ENCODE data around the gene PPP1R15A. TPM values are rescaled to one million over a fixed set of nuclear protein-coding genes. Genes with fewer than 3 reads are reported as not detected.
"Not testable (repeated sequence)": the region's sequence is repeated elsewhere in the genome, so short reads cannot be mapped to it uniquely, and the experiment has no call there.

PPP1R15A gene
- total RNA-seq, 2 experiments from 2014 or later, result 77.2 to 81.4 TPM

GRCh38 chr19:48862827-48863226, 9.4 kb upstream of the PPP1R15A start:
- peaks cover 9% of the 10 kb centered on the region for H3K27me3 Mint-ChIP-seq
- ChIA-PET CTCF (no interaction called here), POLR2A (interaction anchor here (1.9 kb wide), 1 partner anchor 10 kb away, joined by 6 read pairs; the partner anchor contains the start of gene PPP1R15A)
- no peaks in the 10 kb centered on the region for H3K36me3 Mint-ChIP-seq (ENCODE audit: low read depth)
- no peaks in the 10 kb centered on the region for H3K9me3 Mint-ChIP-seq
- no peak overlapping the region for H3K4me3 Mint-ChIP-seq
- H3K4me1 Mint-ChIP-seq, result peaks cover 11% of the 10 kb centered on the region
- no peak for DNase-seq
- H3K27ac Mint-ChIP-seq, result no peak overlapping the region

- ChIA-PET CTCF (no interaction called here), POLR2A (no interaction called here)
- Mint-ChIP-seq H3K4me3 (no peak overlapping the region), H3K4me1 (peaks cover 4% of the 10 kb centered on the region), H3K27me3 (peaks cover 13% of the 10 kb centered on the region), H3K9me3 (no peaks in the 10 kb centered on the region), H3K27ac (no peak overlapping the region), H3K36me3 (ENCODE audit: low read depth) (no peaks in the 10 kb centered on the region)
- DNase-seq, result no peak
Observed at GRCh38 chr19:48866692-48867091, 5.5 kb upstream of the PPP1R15A start.

GRCh38 chr19:48867123-48867745, 5.0 kb upstream of the PPP1R15A start:
- no peak for DNase-seq
- no peak overlapping the region for H3K4me3 Mint-ChIP-seq
- H3K27me3 Mint-ChIP-seq, result peaks cover 13% of the 10 kb centered on the region
- H3K36me3 Mint-ChIP-seq (ENCODE audit: low read depth), result peaks cover under 1% of the 10 kb centered on the region
- H3K9me3 Mint-ChIP-seq, result no peaks in the 10 kb centered on the region
- POLR2A ChIA-PET, result no interaction called here
- H3K27ac Mint-ChIP-seq, result no peak overlapping the region
- peaks cover 7% of the 10 kb centered on the region for H3K4me1 Mint-ChIP-seq
- CTCF ChIA-PET, result no interaction called here

- Mint-ChIP-seq H3K36me3 (ENCODE audit: low read depth) (peaks cover 3% of the 10 kb centered on the region), H3K4me1 (peaks cover 8% of the 10 kb centered on the region), H3K9me3 (no peaks in the 10 kb centered on the region), H3K27ac (no peak overlapping the region), H3K27me3 (peaks cover 13% of the 10 kb centered on the region), H3K4me3 (no peak overlapping the region)
- POLR2A ChIA-PET, result no interaction called here
- no peak for DNase-seq
- CTCF ChIA-PET, result no interaction called here
Observed at GRCh38 chr19:48867746-48868113, 4.5 kb upstream of the PPP1R15A start.

GRCh38 chr19:48868114-48868886, 3.9 kb upstream of the PPP1R15A start, which contains the start of gene PLEKHA4:
Gene PLEKHA4, minus strand, starts transcription at chr19:48868617. Its CDS starts 997 bp downstream, at chr19:48867620.
- POLR2A ChIA-PET, result no interaction called here
- CTCF ChIA-PET, result interaction anchor here (0.6 kb wide), 1 partner anchor 1835 kb away, joined by 3 read pairs; no protein-coding TSS in a partner anchor
- Mint-ChIP-seq H3K27ac (no peak within 1 kb of the TSS), H3K9me3 (no peaks in the 10 kb centered on the region), H3K36me3 (ENCODE audit: low read depth) (peaks cover 9% of the 10 kb centered on the region), H3K27me3 (peaks cover 13% of the 10 kb centered on the region), H3K4me1 (peaks cover 11% of the 10 kb centered on the region), H3K4me3 (no peak within 1 kb of the TSS)
- DNase-seq, result no peak

GRCh38 chr19:48870048-48870447, 2.2 kb upstream of the PPP1R15A start:
- no peak overlapping the region for H3K27ac Mint-ChIP-seq
- CTCF ChIA-PET, result interaction anchor here (0.6 to 1.1 kb wide), 2 partner anchors 82 to 217 kb away, joined by 3 read pairs; no protein-coding TSS in a partner anchor
- POLR2A ChIA-PET, result no interaction called here
- no peak for DNase-seq
- H3K9me3 Mint-ChIP-seq, result no peaks in the 10 kb centered on the region
- H3K4me1 Mint-ChIP-seq, result peaks cover 26% of the 10 kb centered on the region
- H3K27me3 Mint-ChIP-seq, result peaks cover 13% of the 10 kb centered on the region
- peaks cover 26% of the 10 kb centered on the region for H3K36me3 Mint-ChIP-seq (ENCODE audit: low read depth)
- H3K4me3 Mint-ChIP-seq, result no peak overlapping the region

- H3K4me1 Mint-ChIP-seq, result peaks cover 41% of the 10 kb centered on the region
- peak overlapping the region; percentile 88 for H3K4me3 Mint-ChIP-seq
- H3K36me3 Mint-ChIP-seq (ENCODE audit: low read depth), result peaks cover 42% of the 10 kb centered on the region
- H3K9me3 Mint-ChIP-seq, DNase-seq: not testable (repeated sequence)
- CTCF ChIA-PET, result interaction anchor here (1.1 to 2.8 kb wide), 5 partner anchors 28 to 122 kb away, joined by 3 to 15 read pairs (median 5); partner anchors contain the start of genes FTL, GYS1, NUCB1 and RUVBL2
- H3K27me3 Mint-ChIP-seq, result peaks cover 10% of the 10 kb centered on the region
- POLR2A ChIA-PET, result interaction anchor here (0.7 to 7.6 kb wide), 24 partner anchors 9 to 687 kb away, joined by 3 to 125 read pairs (median 6); partner anchors contain the start of genes BAX, DHDH, FTL and GYS1
- H3K27ac Mint-ChIP-seq, result peak overlapping the region; percentile 91
Observed at GRCh38 chr19:48871471-48872181, 595 bp upstream of the PPP1R15A start.

- H3K4me1 Mint-ChIP-seq, result peaks cover 50% of the 10 kb centered on the region
- H3K9me3 Mint-ChIP-seq, result no peaks in the 10 kb centered on the region
- peak; percentile 84 for DNase-seq
- peak overlapping the region; percentile 88 for H3K4me3 Mint-ChIP-seq
- H3K27ac Mint-ChIP-seq, result peak overlapping the region; percentile 91
- H3K36me3 Mint-ChIP-seq (ENCODE audit: low read depth), result peaks cover 51% of the 10 kb centered on the region
- H3K27me3 Mint-ChIP-seq, result peaks cover 6% of the 10 kb centered on the region
- ChIA-PET CTCF (interaction anchor here (0.9 to 2.8 kb wide), 5 partner anchors 27 to 121 kb away, joined by 5 to 15 read pairs (median 5); partner anchors contain the start of genes GYS1, NUCB1 and RUVBL2), POLR2A (interaction anchor here (0.9 to 7.6 kb wide), 17 partner anchors 9 to 259 kb away, joined by 3 to 125 read pairs (median 9); partner anchors contain the start of genes BAX, DHDH, FTL and GYS1)
Observed at GRCh38 chr19:48872884-48873475, 759 bp downstream of the PPP1R15A start.

- Mint-ChIP-seq H3K27ac (peak overlapping the region; percentile 91), H3K4me3 (peak overlapping the region; percentile 88), H3K27me3 (peaks cover 2% of the 10 kb centered on the region), H3K9me3 (no peaks in the 10 kb centered on the region), H3K36me3 (ENCODE audit: low read depth) (peaks cover 58% of the 10 kb centered on the region), H3K4me1 (peaks cover 53% of the 10 kb centered on the region)
- ChIA-PET POLR2A (interaction anchor here (0.6 to 7.6 kb wide), 12 partner anchors 12 to 254 kb away, joined by 3 to 125 read pairs (median 6); partner anchors contain the start of genes BAX, BCAT2, DHDH and FTL), CTCF (interaction anchor here (0.9 to 2.8 kb wide), 5 partner anchors 26 to 120 kb away, joined by 5 to 15 read pairs (median 5); partner anchors contain the start of genes GYS1, NUCB1 and RUVBL2)
- DNase-seq, result peak; percentile 36
Observed at GRCh38 chr19:48873476-48874302, 1.5 kb downstream of the PPP1R15A start.

GRCh38 chr19:48874303-48875135, 2.3 kb downstream of the PPP1R15A start:
- ChIA-PET POLR2A (interaction anchor here (0.6 to 7.6 kb wide), 17 partner anchors 12 to 255 kb away, joined by 3 to 125 read pairs (median 5); partner anchors contain the start of genes BCAT2, DHDH, FTL and GYS1), CTCF (interaction anchor here (0.7 to 2.8 kb wide), 9 partner anchors 26 to 369 kb away, joined by 3 to 15 read pairs (median 3); partner anchors contain the start of genes DHDH, GYS1, NUCB1 and RUVBL2)
- Mint-ChIP-seq H3K27ac (peak overlapping the region; percentile 91), H3K27me3 (no peaks in the 10 kb centered on the region), H3K4me3 (peak overlapping the region; percentile 88), H3K9me3 (no peaks in the 10 kb centered on the region), H3K4me1 (peaks cover 55% of the 10 kb centered on the region), H3K36me3 (ENCODE audit: low read depth) (peaks cover 61% of the 10 kb centered on the region)
- DNase-seq, result peak; percentile 47

Data from activated CD4-positive, alpha-beta memory T cell treated with anti-CD3 and anti-CD28 coated beads, Interleukin-2, amount 10 ng/mL, durations not matched to agents 7 days and 5 days (primary cell).